GM18867 (cell line): ENCODE data around the gene OCEL1.
A peak's percentile ranks its signal among the peaks of the same experiment; 100 is the strongest.

Source experiments
- ATAC-seq: cut with Tn5 transposase; IDR thresholded peaks from one replicate; pipeline ENCODE4 v1.9.1; 2021; ENCODE audit warnings: mild to moderate bottlenecking, moderate library complexity; ENCODE audit not compliant: unreplicated experiment

Gene OCEL1

DNA sequence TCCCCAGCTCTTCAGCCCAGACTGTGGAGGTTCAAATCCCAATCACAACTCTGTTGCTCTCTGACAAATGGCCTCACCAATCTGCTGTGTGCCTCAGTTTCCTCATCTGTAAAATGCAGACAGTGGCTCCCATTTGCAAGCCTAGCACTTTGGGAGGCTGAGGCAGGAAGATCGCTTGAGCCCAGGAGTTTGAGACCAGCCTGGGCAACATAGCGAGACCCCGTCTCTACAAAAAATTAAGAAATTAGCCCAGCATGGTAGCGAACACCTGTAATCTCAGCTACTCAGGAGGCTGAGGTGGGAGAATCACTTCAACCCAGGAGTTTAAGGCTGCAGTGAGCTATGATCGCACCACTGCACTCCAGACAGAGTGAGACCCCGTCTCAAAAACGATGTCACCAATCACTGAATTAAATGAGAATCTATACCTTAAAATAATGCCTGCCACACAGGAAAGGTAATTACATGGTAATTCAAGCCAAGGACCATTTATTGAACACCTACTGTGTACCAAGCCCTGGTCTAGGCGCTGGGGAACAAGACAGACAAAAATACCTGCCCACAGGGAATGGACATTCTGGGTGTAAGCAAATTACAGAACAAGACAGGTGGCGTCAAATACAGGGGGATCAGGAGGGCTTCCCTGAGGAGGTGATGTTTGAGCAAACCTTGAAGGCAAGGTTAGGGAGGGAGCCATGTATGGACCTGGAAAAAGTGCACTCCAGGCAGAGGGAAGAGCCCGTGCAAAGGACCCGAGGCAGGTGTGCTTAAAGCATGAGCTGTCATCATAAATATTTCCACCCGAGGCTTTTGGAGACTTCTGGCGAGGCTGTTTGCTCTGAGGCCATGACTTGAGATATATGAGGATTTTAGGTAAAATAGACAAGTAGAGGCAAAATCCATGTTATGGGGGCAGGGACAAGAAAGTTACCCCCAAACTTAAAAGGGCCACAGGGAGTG, 12.0 kb downstream of the OCEL1 start:
- no peak for ATAC-seq

DNA sequence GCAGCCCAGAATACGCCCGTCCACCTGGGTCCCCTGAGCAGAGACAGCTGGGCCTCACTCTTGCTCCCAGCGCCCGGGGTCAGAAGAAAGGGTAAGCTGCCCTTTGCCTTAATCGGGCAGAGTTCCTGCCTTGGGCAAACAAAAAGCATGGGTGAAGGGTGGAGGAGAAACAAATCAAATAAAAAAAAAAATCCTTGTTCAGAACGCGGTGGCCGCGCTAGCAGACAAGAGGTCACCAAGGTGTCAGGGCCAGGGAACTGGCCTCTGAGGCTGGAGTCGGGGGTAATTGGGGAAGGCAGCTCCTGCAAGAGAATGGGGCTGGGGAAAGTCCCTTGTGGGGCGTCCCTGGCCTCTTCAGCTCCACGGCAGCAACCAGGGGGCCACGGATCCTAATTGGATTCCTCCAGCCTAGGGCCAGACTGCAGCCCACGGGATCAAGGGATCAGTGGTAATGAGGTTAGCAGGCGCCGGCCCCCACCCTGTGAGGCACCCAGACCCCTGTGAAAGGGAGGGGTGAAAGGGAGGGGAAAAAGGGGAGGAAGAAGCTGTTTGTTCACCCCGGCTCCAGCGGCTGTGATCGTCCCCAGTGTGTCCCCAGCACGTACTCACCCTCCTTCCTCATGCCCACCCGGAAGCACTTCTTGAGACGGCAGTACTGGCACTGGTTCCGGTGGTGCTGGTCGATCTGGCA, 14.2 kb downstream of the OCEL1 start:
- ATAC-seq, result no peak

DNA sequence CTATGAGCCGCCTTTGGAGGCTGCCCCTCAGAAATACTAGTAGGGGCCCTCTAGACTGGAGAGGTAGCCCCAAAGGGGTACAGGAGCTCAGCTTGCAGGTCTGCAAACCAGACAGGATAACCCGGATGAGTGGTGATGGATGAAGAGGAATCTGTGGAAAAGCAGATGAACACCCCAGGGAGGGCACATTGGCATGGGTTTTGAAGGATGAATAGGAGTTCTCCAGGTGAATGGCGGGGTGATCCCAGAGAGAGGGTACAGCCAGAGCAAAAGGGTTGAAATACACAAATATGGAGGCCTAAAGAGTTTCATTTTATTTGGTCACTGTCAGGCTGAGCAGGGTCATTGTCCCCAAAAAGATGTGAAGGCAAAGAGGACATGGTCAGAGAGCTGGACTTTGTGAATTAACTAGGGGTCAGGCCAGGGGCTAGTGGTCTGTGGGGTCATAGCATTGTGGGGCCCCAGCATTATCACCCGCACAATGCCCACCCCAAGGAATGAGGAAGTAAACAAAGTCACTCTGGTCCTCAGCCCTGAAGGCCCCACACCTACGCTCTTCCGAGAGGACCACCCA, 14.9 kb downstream of the OCEL1 start:
- no peak for ATAC-seq

DNA sequence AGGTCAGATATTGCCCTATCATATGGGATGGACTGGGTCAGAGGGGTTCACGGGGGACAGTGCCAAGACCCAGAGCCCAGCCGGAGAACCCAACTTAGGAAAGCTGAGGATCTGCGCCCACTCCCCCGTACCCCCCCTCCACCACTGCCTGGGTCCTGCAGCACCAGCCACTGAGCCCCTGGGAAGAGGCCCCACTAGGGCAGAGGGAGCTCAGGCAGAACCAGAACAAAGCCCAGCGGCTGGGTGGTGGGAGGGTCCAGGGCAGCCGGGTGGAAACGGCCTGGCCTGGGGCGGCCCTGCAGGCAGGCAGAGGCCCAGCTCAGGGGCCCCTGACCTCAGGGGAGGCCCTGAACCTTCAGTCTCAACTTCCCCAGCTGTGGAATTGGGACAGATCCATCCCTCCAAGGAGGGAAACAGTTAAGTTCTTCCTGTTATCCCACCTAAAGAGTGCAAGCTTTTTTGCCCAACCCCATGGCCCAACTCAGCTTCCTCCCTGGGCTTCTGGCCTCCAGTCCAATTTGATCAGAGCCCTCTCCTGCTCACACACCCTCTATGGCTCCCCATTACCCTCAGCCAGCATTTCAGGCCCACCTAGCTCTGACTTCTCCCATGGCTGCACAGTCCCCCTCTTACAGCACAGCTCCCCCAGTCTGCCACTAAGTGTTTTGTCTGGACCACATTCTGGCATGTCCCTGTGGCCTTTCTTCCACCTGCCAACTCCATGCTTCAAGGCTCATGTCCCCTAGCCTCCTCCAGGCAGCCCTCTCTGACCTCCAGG, 16.6 kb downstream of the OCEL1 start:
- ATAC-seq, result no peak

DNA sequence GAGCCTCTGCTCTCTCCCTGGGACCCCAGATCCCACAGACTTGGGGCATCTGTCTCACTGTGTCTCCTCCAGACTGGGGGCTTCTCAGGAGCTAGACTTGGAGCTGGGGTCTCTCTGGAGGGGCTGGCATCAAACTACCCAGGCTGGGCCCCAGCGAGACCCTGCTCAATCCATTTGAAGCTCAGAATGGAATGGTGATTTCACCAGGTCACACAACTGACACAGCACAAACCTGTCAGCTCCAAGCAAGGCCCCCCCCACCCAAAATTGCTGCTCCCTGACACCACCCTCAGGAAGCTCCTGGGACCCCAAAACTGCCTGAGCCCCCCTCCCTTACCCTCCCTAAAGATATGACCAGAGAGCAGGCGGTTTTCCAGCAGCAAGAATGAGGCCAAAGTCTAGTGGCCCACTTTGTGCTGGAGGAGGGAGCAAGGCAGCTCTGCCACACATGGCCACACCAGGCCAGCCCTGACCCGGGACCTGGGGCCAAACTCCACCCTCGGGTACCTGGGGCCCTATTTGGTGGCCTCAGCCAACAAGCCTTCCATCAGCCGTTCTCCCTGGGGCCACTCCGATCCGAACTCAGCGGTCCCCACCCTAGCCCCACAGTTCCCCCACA, 17.3 kb downstream of the OCEL1 start:
- ATAC-seq, result no peak

DNA sequence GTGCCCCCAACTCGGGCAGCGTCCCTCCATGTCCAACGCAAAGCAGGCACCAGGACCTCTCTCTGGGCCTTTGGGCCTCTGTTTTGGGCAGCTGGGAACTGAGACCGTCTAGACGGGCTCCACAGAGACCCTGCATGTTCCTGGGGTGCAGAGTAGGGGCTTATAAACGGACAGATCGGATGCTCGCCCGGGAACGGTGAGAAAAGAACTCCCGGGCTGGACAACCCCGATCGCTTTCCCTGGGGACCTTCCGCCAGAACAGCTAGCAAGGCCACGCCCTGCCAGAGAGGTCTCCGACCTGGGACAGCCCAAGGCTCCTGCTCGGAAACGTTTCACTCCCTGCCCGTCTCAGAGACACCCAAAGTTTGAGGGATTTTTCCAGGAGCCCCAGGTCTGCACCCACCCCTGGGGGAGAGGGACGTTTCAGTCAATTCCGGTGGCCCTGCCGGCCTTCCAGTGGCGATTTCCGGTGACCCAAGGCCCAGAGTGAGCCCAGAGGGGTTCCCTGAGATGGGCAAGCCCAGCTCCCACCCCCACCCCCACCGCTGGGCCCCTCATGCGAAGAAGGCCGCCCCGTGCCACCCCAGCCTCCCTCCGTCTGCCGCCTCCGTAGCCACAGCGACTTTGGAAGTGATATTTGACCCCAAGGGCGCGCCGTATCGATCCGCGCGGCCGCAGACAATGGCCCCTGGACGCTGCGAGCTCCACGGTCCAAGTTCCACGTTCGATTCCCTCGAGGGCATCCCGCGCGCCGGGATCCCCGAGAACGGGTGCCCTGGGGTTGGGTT, 18.0 kb downstream of the OCEL1 start:
- ATAC-seq, result no peak

DNA sequence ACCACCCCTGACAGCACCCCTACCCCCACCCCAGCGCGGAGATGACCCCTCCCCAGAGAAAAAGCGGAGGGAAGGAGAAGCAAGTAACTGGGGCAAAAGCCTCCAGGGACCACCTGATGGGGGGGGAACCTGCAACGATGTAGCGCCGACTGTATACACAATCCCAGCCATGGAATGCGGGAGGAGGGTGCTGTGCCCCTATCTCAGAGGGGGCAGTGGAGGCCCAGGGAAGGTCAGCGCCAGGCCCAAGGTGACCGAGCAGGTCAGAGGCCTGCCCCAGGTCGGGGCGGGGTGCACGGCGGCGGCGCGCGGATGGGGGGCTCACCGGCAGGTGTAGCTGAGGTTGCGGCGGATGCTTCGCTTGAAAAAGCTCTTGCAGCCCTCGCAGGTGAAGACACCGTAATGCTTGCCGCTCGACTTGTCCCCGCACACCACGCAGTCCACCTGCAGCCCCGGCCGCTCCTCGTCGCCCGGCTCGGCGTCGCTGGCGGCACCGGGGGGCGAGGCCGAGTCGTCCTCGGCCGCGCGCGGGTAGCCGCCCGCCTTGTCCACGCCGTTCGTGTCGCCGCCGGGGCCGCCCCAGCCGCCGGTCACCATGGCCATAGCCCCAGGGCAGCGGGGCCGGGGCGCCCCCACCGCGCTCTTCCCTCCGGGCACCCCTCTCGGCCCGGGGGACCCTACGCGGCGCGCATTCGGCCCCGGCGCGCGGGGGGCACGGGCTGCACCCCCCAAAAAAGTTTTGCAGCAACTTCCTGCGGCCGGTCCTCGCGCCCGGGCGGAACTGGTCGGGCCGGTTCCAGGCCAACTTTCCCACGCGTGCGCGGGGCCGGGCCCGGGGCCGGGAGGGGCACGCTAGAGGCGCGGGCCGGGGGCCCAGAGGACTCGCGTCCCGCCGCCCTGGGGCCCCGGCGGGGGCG, 18.9 kb downstream of the OCEL1 start:
- ATAC-seq, result peak; percentile 6

DNA sequence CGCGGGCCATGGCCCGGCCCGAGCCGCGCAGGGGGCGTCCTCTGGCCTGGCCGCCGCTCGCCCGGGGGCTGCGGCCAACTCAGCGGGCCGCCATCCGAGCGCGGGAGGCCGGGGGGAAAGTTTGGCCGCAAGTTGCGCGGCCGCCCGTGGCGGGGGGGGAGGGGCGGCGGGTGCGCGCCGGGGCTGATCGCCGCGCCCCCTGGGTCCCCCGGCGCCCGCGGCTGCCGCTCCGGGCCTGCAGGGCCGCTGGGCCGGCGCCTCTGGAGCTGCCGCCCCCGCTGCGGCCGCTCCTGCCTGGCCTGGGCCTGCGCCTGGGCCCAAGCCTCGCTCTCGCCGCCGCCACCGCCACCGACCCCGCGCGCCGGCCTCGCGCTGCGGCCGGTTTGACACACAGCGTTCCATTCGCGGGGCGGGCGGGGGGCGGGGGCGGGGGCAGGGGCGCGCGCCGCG, 19.5 kb downstream of the OCEL1 start, which contains the start of gene NR2F6:
TSS of gene NR2F6 (minus strand) at position 385 of the 450 bp plus-strand sequence. CDS start 699 bp downstream, outside the sequence.
- ATAC-seq, result no peak

DNA sequence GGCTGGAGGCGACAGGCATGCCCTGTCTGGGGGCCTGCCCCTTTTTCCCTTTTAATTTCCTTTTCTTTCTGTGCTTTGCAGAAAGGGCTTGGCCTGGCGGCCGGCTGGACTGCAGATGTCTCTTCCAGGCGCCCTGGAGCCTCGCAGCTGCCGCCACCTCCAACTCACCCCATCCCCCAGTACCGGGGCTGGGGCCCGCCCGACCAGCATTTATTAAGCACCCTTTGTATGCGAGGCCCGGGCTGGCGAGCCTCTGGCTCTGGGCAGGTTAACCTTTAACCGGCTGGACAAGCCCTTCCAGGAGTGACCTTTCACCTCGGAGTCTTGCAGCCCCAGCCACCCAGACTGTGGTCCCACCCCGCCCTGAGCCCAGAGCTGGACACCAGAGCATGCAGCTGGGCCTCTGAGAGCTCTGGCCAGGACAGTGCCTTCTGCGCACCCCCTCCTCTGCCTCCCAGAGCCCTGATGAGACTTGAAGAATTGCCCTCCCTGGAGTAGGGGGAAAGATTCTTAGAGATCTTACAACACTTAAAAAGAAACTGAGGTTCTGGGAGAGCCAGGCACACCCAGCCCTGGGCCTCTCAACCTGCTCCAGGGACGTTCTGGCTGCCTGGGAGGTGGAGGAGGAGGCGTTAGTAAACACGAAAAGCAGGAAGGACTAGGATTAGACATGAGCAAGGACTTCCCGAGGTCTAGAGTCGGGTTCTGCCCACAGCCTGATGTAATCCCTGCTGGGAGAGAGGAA, 20.8 kb downstream of the OCEL1 start:
- ATAC-seq, result no peak

DNA sequence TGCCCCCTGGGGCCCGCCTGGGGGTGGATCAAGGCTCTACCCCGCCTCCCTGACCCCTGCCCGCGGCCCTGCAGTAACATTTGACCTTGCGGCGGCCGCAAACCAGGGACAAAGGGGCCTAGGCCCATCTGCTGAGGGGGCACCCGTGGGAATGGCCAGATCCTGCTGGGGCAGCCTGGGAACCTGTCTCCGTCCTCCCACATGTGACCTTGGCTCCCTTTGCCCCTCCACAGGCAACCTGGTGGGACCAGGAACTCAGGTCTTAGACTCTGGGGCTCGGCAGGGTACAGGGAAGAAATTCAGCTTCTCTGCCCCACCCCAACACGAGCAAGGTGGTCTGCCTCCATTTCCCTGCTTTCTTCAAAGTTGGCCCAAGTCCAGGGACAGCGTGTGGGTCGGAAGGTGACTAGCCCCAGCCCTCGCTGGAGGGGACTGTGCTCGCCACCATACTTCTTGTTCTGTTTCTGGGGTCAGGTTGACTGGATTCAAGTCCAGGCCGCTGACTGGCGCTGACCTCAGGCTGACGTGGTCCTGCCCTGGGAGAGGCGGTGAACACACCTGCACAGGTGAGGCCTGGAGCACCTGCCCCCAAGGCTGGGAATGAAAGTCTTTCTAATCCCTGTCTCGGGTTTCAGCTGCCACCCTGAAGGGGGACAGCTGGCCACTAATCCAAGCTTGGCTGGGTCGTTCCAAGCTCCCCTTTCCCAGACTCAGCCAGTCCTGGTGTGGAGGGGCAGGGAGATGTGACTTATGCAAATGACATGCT, 22.2 kb downstream of the OCEL1 start:
- ATAC-seq, result no peak

DNA sequence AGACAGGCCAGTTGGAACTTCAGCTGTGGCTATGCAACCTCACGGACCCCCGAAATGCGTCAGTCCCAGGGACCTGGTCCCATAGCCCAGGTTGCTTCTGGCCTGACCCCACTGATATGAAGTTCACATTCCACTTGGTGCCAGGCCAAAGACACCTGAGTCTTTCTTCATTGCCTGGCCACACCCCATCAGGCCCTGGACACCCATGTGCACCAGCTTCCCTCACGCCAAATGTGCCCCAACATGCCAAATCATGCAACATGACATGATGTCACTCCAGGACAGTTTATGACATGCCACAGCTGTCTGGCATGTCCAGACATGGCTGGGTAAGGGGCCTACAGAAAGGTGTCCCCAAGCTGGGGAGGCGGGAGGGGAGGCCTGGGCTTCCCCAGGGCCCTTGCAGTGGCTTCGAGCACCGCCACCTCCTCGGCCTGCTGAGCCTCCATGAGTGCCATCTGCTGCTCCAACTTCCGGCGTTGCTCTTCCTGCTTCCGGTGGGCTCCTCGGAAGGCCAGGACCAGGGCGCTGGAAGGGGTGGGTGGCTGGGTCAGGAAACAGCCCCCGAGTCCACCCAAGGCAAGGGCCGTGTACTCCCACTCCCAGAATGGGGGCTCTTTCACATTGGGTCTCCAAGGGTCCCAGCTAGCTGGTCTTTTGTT, 24.0 kb downstream of the OCEL1 start:
- no peak for ATAC-seq

DNA sequence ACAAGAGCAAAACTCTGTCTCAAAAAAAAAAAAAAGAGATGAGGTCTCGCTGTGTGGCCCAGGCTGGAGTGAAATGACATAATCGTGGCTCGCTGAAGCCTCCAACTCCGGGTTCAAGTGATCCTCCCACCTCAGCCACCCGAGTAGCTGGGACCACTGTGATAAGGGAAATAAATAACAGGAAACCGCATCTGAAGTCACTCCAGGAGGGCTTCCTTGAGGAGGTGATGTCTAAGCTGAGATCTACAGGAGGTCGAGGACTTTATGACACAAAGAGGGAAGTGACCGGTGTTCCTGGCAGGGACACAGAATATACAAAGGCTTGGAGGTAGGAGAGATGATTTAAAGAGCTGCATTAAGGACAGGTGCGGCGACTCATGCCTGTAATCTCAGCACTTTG, 28.6 kb downstream of the OCEL1 start:
- ATAC-seq, result no peak

DNA sequence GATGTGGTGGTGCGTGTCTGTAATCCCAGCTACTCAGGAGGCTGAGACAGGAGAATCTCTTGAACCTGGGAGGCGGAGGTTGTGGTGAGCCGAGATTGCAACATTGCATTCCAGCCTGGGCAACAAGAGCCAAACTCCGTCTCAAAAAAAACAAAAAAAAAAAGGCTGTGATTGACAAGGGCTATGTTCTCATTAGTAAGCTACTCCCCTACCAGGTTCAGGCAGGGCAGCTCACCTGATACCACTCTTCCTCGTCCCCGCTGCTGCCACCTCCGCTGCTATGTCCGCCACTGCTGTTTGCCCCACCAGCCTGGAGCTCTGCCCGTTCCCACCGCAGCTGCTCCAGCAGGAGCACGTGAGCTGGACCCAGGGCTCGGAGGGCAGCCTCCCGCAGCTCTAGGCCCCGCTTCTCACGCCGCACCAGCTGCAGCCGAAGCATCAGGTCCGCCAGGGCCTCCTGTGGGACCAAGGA, 29.2 kb downstream of the OCEL1 start:
- no peak for ATAC-seq

DNA sequence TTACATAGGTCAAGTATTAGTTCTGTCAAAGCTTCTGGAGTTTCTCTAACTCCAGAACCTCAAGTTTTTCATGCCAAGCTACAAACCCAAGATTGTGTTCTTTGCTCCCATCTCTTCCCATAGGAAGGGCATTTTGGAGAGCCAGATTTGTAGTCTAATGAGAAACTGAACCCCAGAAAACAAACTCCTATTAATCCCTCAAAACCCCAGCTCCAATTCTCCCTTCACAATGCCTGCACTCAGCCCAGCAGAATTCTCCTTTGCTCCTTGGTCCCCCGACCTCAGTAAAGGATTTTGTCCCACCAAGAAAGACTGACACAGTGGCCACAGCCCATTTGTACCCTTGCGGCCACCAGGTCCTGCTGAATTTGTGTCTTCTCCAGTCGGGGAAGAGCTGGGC, 30.1 kb downstream of the OCEL1 start:
- no peak for ATAC-seq

DNA sequence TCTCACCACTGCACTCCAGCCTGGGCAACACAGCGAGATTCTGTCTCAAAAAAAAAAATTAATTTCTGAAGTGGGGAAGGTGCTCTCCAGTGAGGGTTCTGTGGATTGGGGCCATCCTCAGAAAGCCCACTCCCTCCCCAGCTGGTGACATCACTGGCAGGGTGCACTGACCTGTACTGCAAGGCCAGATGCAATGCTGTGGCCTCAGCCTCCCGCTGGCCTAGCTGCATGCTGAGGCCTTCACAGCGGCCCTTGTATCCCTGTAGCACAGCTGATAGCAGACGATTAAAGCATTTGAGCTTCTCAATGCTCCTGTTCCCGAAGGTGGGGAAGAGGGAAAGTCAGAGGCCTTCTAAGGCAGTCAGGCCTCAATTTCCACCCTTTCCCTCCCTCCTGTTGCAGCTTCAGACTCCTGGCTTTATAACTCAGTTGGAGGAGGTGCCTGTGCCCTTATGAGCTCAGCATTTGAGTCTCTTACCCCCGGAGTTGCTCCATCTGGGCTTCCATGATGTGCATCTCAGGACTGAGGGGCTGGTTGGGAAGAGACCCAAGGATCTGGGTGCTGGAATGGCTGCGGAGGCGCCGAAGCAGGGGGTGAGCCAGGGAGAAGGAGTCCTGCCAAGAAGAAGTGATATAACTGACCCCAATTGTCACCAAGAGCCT, 33.2 kb downstream of the OCEL1 start:
- ATAC-seq, result no peak

DNA sequence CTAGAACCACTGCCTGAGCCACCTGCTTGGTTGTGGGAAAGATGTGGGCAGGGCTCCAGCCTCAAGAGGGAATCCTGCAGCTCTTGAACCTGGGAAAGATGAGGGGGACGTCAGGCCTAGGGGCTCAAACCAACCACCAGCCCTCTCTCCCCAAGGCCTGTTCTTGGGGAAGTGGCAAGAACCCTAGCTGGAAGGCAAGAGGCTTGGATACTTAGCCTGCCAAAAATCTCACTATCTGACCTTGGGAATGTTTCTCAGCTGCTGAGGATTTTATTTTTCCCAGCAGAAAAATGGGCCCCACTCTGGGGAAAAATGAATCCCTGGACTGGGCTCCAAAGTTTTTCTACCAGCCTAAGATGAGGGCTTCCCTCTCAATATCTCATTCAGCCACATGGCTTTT, 33.9 kb downstream of the OCEL1 start:
- no peak for ATAC-seq
